Stimulated activated CD8-positive, alpha-beta memory T cell treated with anti-CD3 and anti-CD28 coated beads, Interleukin-2, amount 100 ng/mL, for 1 hour (primary cell): ENCODE measurements around the gene ROR1.

ENCODE experiments used
- DNase-seq, 2 donors: peaks; one replicate each; pipeline ENCODE4 v3.0.0-alpha.2; 2020; ENCODE audit warnings: low read depth in 2 of 2

Gene ROR1

GRCh38 chr1:64019818-64020217 lies 246.0 kb downstream of the ROR1 start:
- no peak for DNase-seq

- DNase-seq, result no peak
Observed at GRCh38 chr1:64021066-64021465, 247.2 kb downstream of the ROR1 start.

- no peak for DNase-seq
Observed at GRCh38 chr1:64025051-64025450, 251.2 kb downstream of the ROR1 start.

GRCh38 chr1:64029037-64029436 lies 255.2 kb downstream of the ROR1 start:
- DNase-seq, result no peak

GRCh38 chr1:64030411-64030810 lies 256.6 kb downstream of the ROR1 start:
- no peak for DNase-seq

- no peak for DNase-seq
Observed at GRCh38 chr1:64031236-64031635, 257.4 kb downstream of the ROR1 start.

GRCh38 chr1:64033667-64034220 lies 259.9 kb downstream of the ROR1 start:
- no peak for DNase-seq

GRCh38 chr1:64036549-64036948 lies 262.7 kb downstream of the ROR1 start:
- DNase-seq, result no peak

- no peak for DNase-seq
Observed at GRCh38 chr1:64038119-64038518, 264.3 kb downstream of the ROR1 start.

GRCh38 chr1:64038965-64039364 lies 265.1 kb downstream of the ROR1 start:
- no peak for DNase-seq

GRCh38 chr1:64039390-64039926 lies 265.6 kb downstream of the ROR1 start:
- no peak for DNase-seq

GRCh38 chr1:64041371-64042131 lies 267.7 kb downstream of the ROR1 start:
- no peak for DNase-seq

- no peak for DNase-seq
Observed at GRCh38 chr1:64042331-64043100, 268.7 kb downstream of the ROR1 start.

GRCh38 chr1:64043288-64043687 lies 269.5 kb downstream of the ROR1 start:
- DNase-seq, result no peak

GRCh38 chr1:64043976-64044375 lies 270.2 kb downstream of the ROR1 start:
- DNase-seq, result no peak

GRCh38 chr1:64046243-64046642 lies 272.4 kb downstream of the ROR1 start:
- no peak for DNase-seq

- no peak for DNase-seq
Observed at GRCh38 chr1:64046891-64047290, 273.1 kb downstream of the ROR1 start.

- no peak for DNase-seq
Observed at GRCh38 chr1:64047549-64047996, 273.8 kb downstream of the ROR1 start.

- no peak for DNase-seq
Observed at GRCh38 chr1:64049900-64050540, 276.2 kb downstream of the ROR1 start.

GRCh38 chr1:64050601-64051000 lies 276.8 kb downstream of the ROR1 start:
- no peak for DNase-seq

GRCh38 chr1:64051796-64052195 lies 278.0 kb downstream of the ROR1 start:
- DNase-seq, result no peak

- no peak for DNase-seq
Observed at GRCh38 chr1:64052777-64053176, 279.0 kb downstream of the ROR1 start.
